Osteoblast (primary cell): ENCODE results near the gene SLAMF9. TPM values are rescaled to one million over a fixed set of nuclear protein-coding genes. Genes with fewer than 3 reads are reported as not detected.

Source experiments
- DNase-seq: peaks from one replicate; pipeline ENCODE4 v3.0.0; 2011; ENCODE audit warnings: low spot score, mixed read lengths; ENCODE audit not compliant: insufficient read length; ENCODE audit errors: missing footprints
- H2AFZ ChIP-seq: 2 replicates; pipeline ENCODE4 v1.6.0; 2011; ENCODE audit warnings: mild to moderate bottlenecking, low read length
- H3K27ac ChIP-seq: 2 replicates; pipeline ENCODE4 v1.5.1; 2011; ENCODE audit warnings: mild to moderate bottlenecking, low read depth, low read length, moderate library complexity
- H3K27me3 ChIP-seq: 2 replicates; pipeline ENCODE4 v1.6.0; 2012; ENCODE audit warnings: mild to moderate bottlenecking, control low read depth, inconsistent platforms, low read length, moderate library complexity; ENCODE audit not compliant: insufficient read depth
- H3K36me3 ChIP-seq: 2 replicates; pipeline ENCODE4 v1.5.1; 2011; ENCODE audit warnings: mild to moderate bottlenecking, low read length, control low read depth, moderate library complexity; ENCODE audit not compliant: insufficient read depth
- H3K4me1 ChIP-seq: 2 replicates; pipeline ENCODE4 v1.5.1; 2011; ENCODE audit warnings: mild to moderate bottlenecking, low read length, control low read depth, moderate library complexity; ENCODE audit not compliant: insufficient read depth
- H3K4me2 ChIP-seq: 2 replicates; pipeline ENCODE4 v1.6.0; 2011; ENCODE audit warnings: mild to moderate bottlenecking, low read length; ENCODE audit not compliant: insufficient read depth
- H3K4me3 ChIP-seq: fragments of 200-600 bp; sonication (generic); 3 replicates; pipeline ENCODE4 v1.5.1; 2012; ENCODE audit warnings: mild to moderate bottlenecking, low read length, inconsistent platforms; ENCODE audit not compliant: insufficient read depth
- H3K79me2 ChIP-seq: 2 replicates; pipeline ENCODE4 v1.6.0; 2012; ENCODE audit warnings: mild to moderate bottlenecking, low read length, control low read depth, inconsistent platforms; ENCODE audit not compliant: insufficient read depth
- H3K9me3 ChIP-seq: 2 replicates; pipeline ENCODE4 v1.5.1; 2011; ENCODE audit warnings: low read depth, low read length, control low read depth
- H4K20me1 ChIP-seq: 2 replicates; pipeline ENCODE4 v1.6.0; 2012; ENCODE audit warnings: mild to moderate bottlenecking, low read length, control low read depth; ENCODE audit not compliant: insufficient read depth
- CTCF ChIP-seq: IDR thresholded peaks from 2 replicates; pipeline ENCODE4 v1.5.1; 2011; ENCODE audit warnings: mild to moderate bottlenecking, low read depth, low read length, moderate library complexity; ENCODE audit errors: extremely low read depth
- total RNA-seq: library from RNA; depleted of rRNA; stranded (reverse); fragments of >200 nt; gene quantifications from 2 replicates; pipeline ENCODE4 v1.2.3, GENCODE V29; 2012

The SLAMF9 gene
- total RNA-seq, 1 donor, result not detected

- H3K4me2 ChIP-seq, result peak within 1 kb of the TSS; percentile 95
- peak within 1 kb of the TSS; percentile 99 for H3K4me3 ChIP-seq
- peaks cover 1% of the 10 kb centered on the region for H3K36me3 ChIP-seq
- no peaks in the 10 kb centered on the region for H3K9me3 ChIP-seq
- H3K27ac ChIP-seq, result peak within 1 kb of the TSS; percentile 99
- H3K79me2 ChIP-seq, result peaks cover 53% of the 10 kb centered on the region
- peak within 1 kb of the TSS; percentile 91 for H2AFZ ChIP-seq
- H3K27me3 ChIP-seq, result no peaks in the 10 kb centered on the region
- peaks cover 41% of the 10 kb centered on the region for H3K4me1 ChIP-seq
- no peak for TF ChIP-seq CTCF
- DNase-seq, result peak; percentile 100
- peaks cover 27% of the 10 kb centered on the region for H4K20me1 ChIP-seq
Measured at GRCh38 chr1:159924791-159925718, 29.0 kb downstream of the SLAMF9 start, which contains the start of gene TAGLN2. TSS of gene TAGLN2 (minus strand) at chr1:159925507. CDS start at chr1:159920509, 4,998 bp downstream.

- TF ChIP-seq CTCF, result no peak
- peak; percentile 100 for DNase-seq
Measured at GRCh38 chr1:159924025-159924790, 29.8 kb downstream of the SLAMF9 start.

GRCh38 chr1:159923203-159924024 is 30.6 kb downstream of the SLAMF9 start:
- H3K4me2 ChIP-seq, result peak overlapping the region; percentile 95
- peaks cover 39% of the 10 kb centered on the region for H4K20me1 ChIP-seq
- no peak overlapping the region for H2AFZ ChIP-seq
- no peaks in the 10 kb centered on the region for H3K9me3 ChIP-seq
- peaks cover 63% of the 10 kb centered on the region for H3K79me2 ChIP-seq
- peaks cover 42% of the 10 kb centered on the region for H3K4me1 ChIP-seq
- no peaks in the 10 kb centered on the region for H3K27me3 ChIP-seq
- no peak for TF ChIP-seq CTCF
- peak overlapping the region; percentile 99 for H3K27ac ChIP-seq
- H3K4me3 ChIP-seq, result peak overlapping the region; percentile 99
- peak; percentile 94 for DNase-seq
- H3K36me3 ChIP-seq, result peaks cover 18% of the 10 kb centered on the region

More at GRCh38 chr1:159924025-159924790, 29.8 kb downstream of the SLAMF9 start:
- Histone ChIP-seq H3K4me3 (peak overlapping the region; percentile 99), H4K20me1 (peaks cover 35% of the 10 kb centered on the region), H3K4me2 (peak overlapping the region; percentile 95), H3K36me3 (peaks cover 10% of the 10 kb centered on the region), H3K79me2 (peaks cover 61% of the 10 kb centered on the region), H3K9me3 (no peaks in the 10 kb centered on the region), H3K4me1 (peaks cover 41% of the 10 kb centered on the region), H3K27me3 (no peaks in the 10 kb centered on the region), H2AFZ (no peak overlapping the region), H3K27ac (peak overlapping the region; percentile 99)
